GM23338 (cell line): ENCODE results near the gene GALNT9. TPM values are rescaled to one million over a fixed set of nuclear protein-coding genes. Genes with fewer than 3 reads are reported as not detected.
A peak's percentile ranks its signal among the peaks of the same experiment; 100 is the strongest.

ENCODE experiments used
- ATAC-seq: fragments of 200-7000 bp; cut with Tn5 transposase; 3 replicates; pipeline ENCODE4 v1.9.1; 2020
- DNase-seq: peaks from one replicate; pipeline ENCODE4 v3.0.0-alpha.2; 2015; ENCODE audit warnings: low spot score
- H2AFZ ChIP-seq: fragments of 200-600 bp; sonication (generic); 2 replicates; pipeline ENCODE4 v1.8.0; 2016; ENCODE audit warnings: antibody characterized with exemption, mild to moderate bottlenecking, moderate library complexity
- H3F3A ChIP-seq: fragments of 200-600 bp; sonication (generic); replicated peaks from 2 replicates; pipeline ENCODE4 v1.8.0; 2017; ENCODE audit warnings: antibody characterized with exemption, mixed run types, low read depth
- H3K27ac ChIP-seq: fragments of 200-600 bp; sonication (generic); 2 replicates; pipeline ENCODE4 v1.6.1; 2016; ENCODE audit warnings: low read depth
- H3K27me3 ChIP-seq: fragments of 200-600 bp; sonication (generic); 2 replicates; pipeline ENCODE4 v1.8.0; 2016; ENCODE audit warnings: mild to moderate bottlenecking, mixed run types, moderate library complexity; ENCODE audit not compliant: insufficient read depth
- H3K36me3 ChIP-seq: fragments of 200-600 bp; sonication (generic); 2 replicates; pipeline ENCODE4 v1.8.0; 2016; ENCODE audit warnings: mild to moderate bottlenecking; ENCODE audit not compliant: insufficient read depth
- H3K4me1 ChIP-seq: fragments of 200-600 bp; sonication (generic); 2 replicates; pipeline ENCODE4 v1.8.0; 2016; ENCODE audit warnings: mild to moderate bottlenecking, moderate library complexity; ENCODE audit not compliant: insufficient read depth
- H3K4me2 ChIP-seq: fragments of 200-600 bp; sonication (generic); 2 replicates; pipeline ENCODE4 v1.7.1; 2017; ENCODE audit warnings: mixed run types
- H3K4me3 ChIP-seq: fragments of 200-600 bp; sonication (generic); 2 replicates; pipeline ENCODE4 v1.6.1; 2016; ENCODE audit warnings: mixed run types
- H3K79me2 ChIP-seq: fragments of 200-600 bp; sonication (generic); replicated peaks from 2 replicates; pipeline ENCODE4 v1.8.0; 2017; ENCODE audit warnings: mild to moderate bottlenecking; ENCODE audit not compliant: insufficient read depth
- H3K9me2 ChIP-seq: fragments of 200-600 bp; sonication (generic); 2 replicates; pipeline ENCODE4 v1.8.0; 2017; ENCODE audit not compliant: insufficient read depth
- H4K20me1 ChIP-seq: fragments of 200-600 bp; sonication (generic); replicated peaks from 2 replicates; pipeline ENCODE4 v1.8.0; 2017; ENCODE audit warnings: mild to moderate bottlenecking; ENCODE audit not compliant: insufficient read depth
- H3K27ac Mint-ChIP-seq: 2 replicates; pipeline ENCODE4 v1.8.0; 2020; ENCODE audit warnings: inconsistent platforms, mild to moderate bottlenecking, moderate library complexity, mixed read lengths
- H3K27me3 Mint-ChIP-seq: 3 replicates; pipeline ENCODE4 v1.8.0; 2022; ENCODE audit warnings: low read depth, mild to moderate bottlenecking, moderate library complexity, mixed read lengths, inconsistent platforms; ENCODE audit not compliant: insufficient read depth, poor library complexity
- H3K36me3 Mint-ChIP-seq: 3 replicates; pipeline ENCODE4 v1.8.0; 2021; ENCODE audit warnings: low read depth, mild to moderate bottlenecking, inconsistent platforms, moderate library complexity, mixed read lengths
- H3K4me1 Mint-ChIP-seq: 3 replicates; pipeline ENCODE4 v1.8.0; 2020; ENCODE audit warnings: mild to moderate bottlenecking, inconsistent platforms, mixed read lengths
- H3K4me3 Mint-ChIP-seq: 3 replicates; pipeline ENCODE4 v1.8.0; 2021; ENCODE audit warnings: moderate library complexity, mild to moderate bottlenecking, inconsistent platforms, mixed read lengths
- H3K9me3 Mint-ChIP-seq: 3 replicates; pipeline ENCODE4 v1.8.0; 2020; ENCODE audit warnings: moderate library complexity, mild to moderate bottlenecking, inconsistent platforms, mixed read lengths
- CREB1 ChIP-seq: fragments of 250-450 bp; sonication (Bioruptor Pico); IDR thresholded peaks from 2 replicates; pipeline ENCODE4 v1.5.0; 2020; ENCODE audit warnings: low read depth, mild to moderate bottlenecking, moderate library complexity
- CTCF ChIP-seq, 2 experiments: fragments of 200-600 bp in 1 of 2; sonication (generic) in 1 of 2; conservative IDR thresholded peaks; 2 replicates each; pipeline versions ENCODE4 v1.5.1 to v1.6.1; 2016 to 2017; ENCODE audit warnings: antibody characterized with exemption in 2 of 2, low read depth in 2 of 2, mild to moderate bottlenecking in 2 of 2, moderate library complexity in 1 of 2
- JUNB ChIP-seq: IDR thresholded peaks from one replicate; pipeline ENCODE4 v1.6.1; 2016; ENCODE audit warnings: antibody characterized with exemption; ENCODE audit not compliant: unreplicated experiment
- NANOG ChIP-seq: IDR thresholded peaks from 2 replicates; pipeline ENCODE4 v1.6.1; 2016; ENCODE audit warnings: antibody characterized with exemption, borderline replicate concordance
- polyA plus RNA-seq: library from polyadenylated mRNA; unstranded; fragments of >200 nt; fragmentation: Nextera tagmentation; extraction: Ambion mirVana; gene quantifications from 2 replicates; pipeline ENCODE4 v1.2.1, GENCODE V29; 2016
- total RNA-seq: library from RNA; depleted of rRNA; stranded (reverse); fragments of >200 nt; shearing (Covaris generic); gene quantifications from 2 replicates; pipeline ENCODE4 v1.2.3, GENCODE V29; 2014
- TF ChIP-seq, protein P1 (sequence below): IDR thresholded peaks from one replicate; pipeline ENCODE4 v1.6.1; 2018; ENCODE audit warnings: antibody characterized with exemption; ENCODE audit not compliant: unreplicated experiment

The GALNT9 gene
- total and polyA plus RNA-seq, 2 experiments from 2014 or later: 0.81 to 2.5 TPM

DNA sequence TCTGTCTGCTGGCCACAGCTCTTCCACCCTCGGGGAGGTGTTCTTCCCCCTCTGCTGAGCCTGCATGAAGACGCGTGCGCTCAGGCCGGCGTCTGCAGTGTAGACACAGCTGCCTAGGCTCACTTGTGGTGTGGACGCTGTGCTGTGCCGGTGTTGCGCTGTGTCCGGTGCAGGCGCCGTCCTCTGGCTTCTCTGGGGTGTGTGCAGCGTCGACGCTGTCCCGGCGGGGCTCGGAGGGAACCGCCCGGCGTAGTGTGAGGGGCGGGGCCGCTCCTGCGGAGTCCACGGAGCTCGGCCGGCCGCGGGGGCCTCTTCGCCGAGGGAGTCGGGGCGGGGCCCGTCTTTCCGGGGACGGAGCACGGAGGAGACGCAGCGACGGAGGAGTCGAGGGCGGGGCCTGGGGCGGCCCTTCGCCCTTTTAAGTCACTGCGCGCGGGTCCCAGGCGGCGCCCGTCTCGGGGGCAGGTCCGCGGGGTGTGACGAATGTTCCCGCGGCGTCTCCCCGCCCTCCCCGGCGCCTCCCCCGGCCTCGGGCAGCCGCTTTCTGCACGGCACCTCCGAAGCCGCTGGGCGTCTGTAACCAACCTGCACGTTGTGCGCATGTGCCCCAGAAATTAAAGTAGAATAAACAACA is 139.9 kb downstream of the GALNT9 start:
- H3K4me3 ChIP-seq: peak overlapping the region; percentile 69
- H3K9me3 Mint-ChIP-seq: peaks cover 21% of the 10 kb centered on the region
- H3K27me3 ChIP-seq: peaks cover 44% of the 10 kb centered on the region
- H3K4me2 ChIP-seq: peak overlapping the region; percentile 75
- H3K27ac ChIP-seq: no peak overlapping the region
- H3K4me1 Mint-ChIP-seq: peaks cover 10% of the 10 kb centered on the region
- peaks cover 4% of the 10 kb centered on the region; the same call in 1 of the 2 replicates for H3K4me1 ChIP-seq
- H3K4me3 Mint-ChIP-seq: peak overlapping the region; percentile 82
- no peak overlapping the region for H3K27ac Mint-ChIP-seq
- DNase-seq (peak; percentile 73), ATAC-seq (peak; percentile 72)
- H2AFZ ChIP-seq: peak overlapping the region; percentile 97
- TF ChIP-seq NANOG (no peak), CREB1 (CRISPR knock-in tag) (0 out of 2 replicates have a peak, but pooled peaks have one; percentile 16)
- H3F3A ChIP-seq: 0 out of 2 replicates have a peak, but pooled peaks cover 2% of the 10 kb centered on the region
- H3K79me2 ChIP-seq: no peaks in the 10 kb centered on the region
- no peaks in the 10 kb centered on the region for H3K9me2 ChIP-seq
- peaks cover 72% of the 10 kb centered on the region for H3K27me3 Mint-ChIP-seq
- H3K36me3 Mint-ChIP-seq: peaks cover 10% of the 10 kb centered on the region
- H3K36me3 ChIP-seq: no peaks in the 10 kb centered on the region
- no peaks in the 10 kb centered on the region for H4K20me1 ChIP-seq

- TF ChIP-seq, protein P1, sequence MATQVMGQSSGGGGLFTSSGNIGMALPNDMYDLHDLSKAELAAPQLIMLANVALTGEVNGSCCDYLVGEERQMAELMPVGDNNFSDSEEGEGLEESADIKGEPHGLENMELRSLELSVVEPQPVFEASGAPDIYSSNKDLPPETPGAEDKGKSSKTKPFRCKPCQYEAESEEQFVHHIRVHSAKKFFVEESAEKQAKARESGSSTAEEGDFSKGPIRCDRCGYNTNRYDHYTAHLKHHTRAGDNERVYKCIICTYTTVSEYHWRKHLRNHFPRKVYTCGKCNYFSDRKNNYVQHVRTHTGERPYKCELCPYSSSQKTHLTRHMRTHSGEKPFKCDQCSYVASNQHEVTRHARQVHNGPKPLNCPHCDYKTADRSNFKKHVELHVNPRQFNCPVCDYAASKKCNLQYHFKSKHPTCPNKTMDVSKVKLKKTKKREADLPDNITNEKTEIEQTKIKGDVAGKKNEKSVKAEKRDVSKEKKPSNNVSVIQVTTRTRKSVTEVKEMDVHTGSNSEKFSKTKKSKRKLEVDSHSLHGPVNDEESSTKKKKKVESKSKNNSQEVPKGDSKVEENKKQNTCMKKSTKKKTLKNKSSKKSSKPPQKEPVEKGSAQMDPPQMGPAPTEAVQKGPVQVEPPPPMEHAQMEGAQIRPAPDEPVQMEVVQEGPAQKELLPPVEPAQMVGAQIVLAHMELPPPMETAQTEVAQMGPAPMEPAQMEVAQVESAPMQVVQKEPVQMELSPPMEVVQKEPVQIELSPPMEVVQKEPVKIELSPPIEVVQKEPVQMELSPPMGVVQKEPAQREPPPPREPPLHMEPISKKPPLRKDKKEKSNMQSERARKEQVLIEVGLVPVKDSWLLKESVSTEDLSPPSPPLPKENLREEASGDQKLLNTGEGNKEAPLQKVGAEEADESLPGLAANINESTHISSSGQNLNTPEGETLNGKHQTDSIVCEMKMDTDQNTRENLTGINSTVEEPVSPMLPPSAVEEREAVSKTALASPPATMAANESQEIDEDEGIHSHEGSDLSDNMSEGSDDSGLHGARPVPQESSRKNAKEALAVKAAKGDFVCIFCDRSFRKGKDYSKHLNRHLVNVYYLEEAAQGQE: no peak
- peak in 1 of 2 experiments; percentile 11; a peak in 1 of 4 replicates for TF ChIP-seq CTCF (conservative IDR thresholded peaks at IDR 0.05; ENCODE audit: low read depth in 2 of 2)
- TF ChIP-seq JUNB: no peak
- H3K27me3 Mint-ChIP-seq: peaks cover 68% of the 10 kb centered on the region
- peaks cover 10% of the 10 kb centered on the region for H3K4me1 Mint-ChIP-seq
- Histone ChIP-seq H2AFZ (peak overlapping the region; percentile 97), H3K4me1 (peaks cover 4% of the 10 kb centered on the region; the same call in 1 of the 2 replicates), H4K20me1 (no peaks in the 10 kb centered on the region), H3F3A (0 out of 2 replicates have a peak, but pooled peaks cover 2% of the 10 kb centered on the region), H3K9me2 (no peaks in the 10 kb centered on the region), H3K36me3 (no peaks in the 10 kb centered on the region), H3K79me2 (no peaks in the 10 kb centered on the region), H3K27ac (no peak overlapping the region), H3K4me3 (peak overlapping the region; percentile 69), H3K4me2 (peak overlapping the region; percentile 75), H3K27me3 (peaks cover 50% of the 10 kb centered on the region)
- H3K4me3 Mint-ChIP-seq: peak overlapping the region; percentile 82
- ATAC-seq: peak; percentile 6
- no peak overlapping the region for H3K27ac Mint-ChIP-seq
- no peak for DNase-seq
- H3K9me3 Mint-ChIP-seq: peaks cover 17% of the 10 kb centered on the region
- H3K36me3 Mint-ChIP-seq: peaks cover 10% of the 10 kb centered on the region
These were observed 140.5 kb downstream of the GALNT9 start for GRCh38 chr12:132188916-132189325.
